ENCODE results near the gene SORBS1. TPM values are rescaled to one million over a fixed set of nuclear protein-coding genes. Genes with fewer than 3 reads are reported as not detected.

SORBS1 gene
- 416 TPM for total RNA-seq

DNA sequence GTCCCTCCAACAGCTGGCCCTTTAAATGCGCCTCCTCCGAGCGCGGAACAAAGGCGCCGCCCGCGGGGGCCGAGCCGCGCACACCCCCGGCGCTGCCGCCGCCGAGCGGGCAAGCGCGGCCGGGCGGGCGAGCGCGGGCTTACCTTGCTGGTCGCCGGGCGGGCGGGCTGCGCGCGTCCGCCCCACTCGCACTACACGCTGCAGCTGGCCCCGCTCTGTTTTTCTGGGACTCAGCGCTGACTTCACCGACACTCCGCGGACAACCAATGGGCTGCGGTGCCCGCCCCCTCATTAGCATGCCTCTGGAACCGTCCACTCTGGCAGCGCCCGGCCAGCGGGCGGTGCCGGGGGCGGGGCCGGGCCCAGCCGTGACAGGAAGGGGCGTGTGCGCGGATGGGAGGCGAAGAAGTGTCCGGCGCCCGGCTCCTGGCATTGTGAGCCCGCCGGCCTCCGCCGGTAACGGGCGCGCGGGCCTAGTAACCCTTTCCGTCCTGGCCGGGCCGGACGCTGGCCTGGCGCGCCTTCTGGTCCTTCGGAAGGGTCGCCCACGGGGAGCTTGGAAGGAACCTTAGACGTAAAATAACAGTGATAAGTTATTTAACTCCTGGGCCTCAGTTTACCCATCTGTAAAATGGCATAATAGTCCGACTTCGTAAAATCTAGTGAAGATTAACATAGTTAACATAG is at the start of gene SORBS1:
SORBS1 (minus strand) TSS at position 195 of the 687 bp plus-strand sequence. CDS start 120,236 bp downstream, outside the sequence.
- peak within 1 kb of the TSS; percentile 78 to 91 for H3K27ac ChIP-seq
- intact Hi-C loops (cut with DNase I) = loop anchor here (2.0 to 5.0 kb wide), 3 partner anchors 39 to 129 kb away; no protein-coding TSS in a partner anchor

DNA sequence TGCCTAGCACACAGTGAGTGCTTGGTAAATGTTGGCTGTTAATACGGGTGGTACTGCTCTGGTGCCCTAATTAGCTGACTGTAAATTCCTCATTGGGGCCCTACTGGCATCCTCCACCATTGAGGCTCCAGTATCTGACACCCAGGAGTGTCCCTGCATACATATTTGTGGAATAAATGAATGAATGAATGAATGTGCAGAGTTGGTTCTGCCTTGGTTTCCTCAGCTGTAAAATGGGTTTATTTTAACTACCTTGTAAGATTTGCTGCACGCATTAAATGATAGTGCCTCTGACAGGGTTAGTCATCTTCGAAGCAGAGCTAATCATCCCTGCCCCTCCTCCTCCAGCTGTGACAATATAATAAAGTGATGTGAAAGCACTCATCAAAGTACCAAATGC is 49.6 kb upstream of the SORBS1 start:
- Histone ChIP-seq H3K36me3 (peaks cover 56 to 71% of the 10 kb centered on the region in 2 donors), H3K9me3 (no peaks in the 10 kb centered on the region), H3K4me3 (no peak overlapping the region), H3K27ac (no peak overlapping the region), H3K4me1 (peaks cover 0 to 14% of the 10 kb centered on the region in 2 donors), H3K27me3 (no peaks in the 10 kb centered on the region)
- TF ChIP-seq, protein P1, sequence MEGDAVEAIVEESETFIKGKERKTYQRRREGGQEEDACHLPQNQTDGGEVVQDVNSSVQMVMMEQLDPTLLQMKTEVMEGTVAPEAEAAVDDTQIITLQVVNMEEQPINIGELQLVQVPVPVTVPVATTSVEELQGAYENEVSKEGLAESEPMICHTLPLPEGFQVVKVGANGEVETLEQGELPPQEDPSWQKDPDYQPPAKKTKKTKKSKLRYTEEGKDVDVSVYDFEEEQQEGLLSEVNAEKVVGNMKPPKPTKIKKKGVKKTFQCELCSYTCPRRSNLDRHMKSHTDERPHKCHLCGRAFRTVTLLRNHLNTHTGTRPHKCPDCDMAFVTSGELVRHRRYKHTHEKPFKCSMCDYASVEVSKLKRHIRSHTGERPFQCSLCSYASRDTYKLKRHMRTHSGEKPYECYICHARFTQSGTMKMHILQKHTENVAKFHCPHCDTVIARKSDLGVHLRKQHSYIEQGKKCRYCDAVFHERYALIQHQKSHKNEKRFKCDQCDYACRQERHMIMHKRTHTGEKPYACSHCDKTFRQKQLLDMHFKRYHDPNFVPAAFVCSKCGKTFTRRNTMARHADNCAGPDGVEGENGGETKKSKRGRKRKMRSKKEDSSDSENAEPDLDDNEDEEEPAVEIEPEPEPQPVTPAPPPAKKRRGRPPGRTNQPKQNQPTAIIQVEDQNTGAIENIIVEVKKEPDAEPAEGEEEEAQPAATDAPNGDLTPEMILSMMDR (IDR thresholded peaks at IDR 0.05) = no peak
- no peak for DNase-seq (ENCODE audit: low spot score in 2 of 2)
- intact Hi-C loops (cut with DNase I) = no loop called here

More for the DNA sequence above, at the start of gene SORBS1:
- Histone ChIP-seq H3K36me3 (peaks cover 0 to 21% of the 10 kb centered on the region in 2 donors), H3K4me1 (peaks cover 0 to 6% of the 10 kb centered on the region in 2 donors), H3K9me3 (no peaks in the 10 kb centered on the region), H3K27me3 (no peaks in the 10 kb centered on the region), H3K4me3 (peak within 1 kb of the TSS; percentile 80 to 83)
- TF ChIP-seq, protein P1 (IDR thresholded peaks at IDR 0.05) = no peak
- peak; percentile 89 to 99 for DNase-seq (ENCODE audit: low spot score in 2 of 2)

DNA sequence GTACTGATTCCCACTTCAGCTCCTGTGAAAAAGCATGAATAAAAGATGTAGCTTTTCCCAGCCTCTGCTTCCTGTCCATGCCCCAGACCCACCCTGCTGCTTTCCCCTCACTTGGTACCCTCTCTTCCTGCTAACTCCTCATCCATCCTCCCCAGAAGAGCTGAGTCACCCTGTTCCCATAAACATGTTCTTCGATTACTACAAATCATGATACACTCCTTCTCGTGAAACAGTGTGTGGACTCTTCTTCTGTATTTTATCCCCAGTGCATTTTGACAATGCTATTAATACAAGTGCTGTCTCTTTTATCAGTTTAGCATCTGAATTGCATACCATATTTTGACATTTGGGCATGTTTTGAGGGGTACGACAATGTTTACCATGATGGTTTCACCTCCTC is 45.8 kb upstream of the SORBS1 start:
- H3K27me3 ChIP-seq = no peaks in the 10 kb centered on the region
- intact Hi-C loops (cut with DNase I) = no loop called here
- peaks cover 23 to 41% of the 10 kb centered on the region in 2 donors for H3K36me3 ChIP-seq
- TF ChIP-seq, protein P1 (IDR thresholded peaks at IDR 0.05) = no peak
- peak overlapping the region; percentile 83 to 84 for H3K27ac ChIP-seq
- DNase-seq (ENCODE audit: low spot score in 2 of 2) = no peak
- peaks cover 6 to 29% of the 10 kb centered on the region in 2 donors for H3K4me1 ChIP-seq
- H3K4me3 ChIP-seq = no peak overlapping the region
- no peaks in the 10 kb centered on the region for H3K9me3 ChIP-seq

DNA sequence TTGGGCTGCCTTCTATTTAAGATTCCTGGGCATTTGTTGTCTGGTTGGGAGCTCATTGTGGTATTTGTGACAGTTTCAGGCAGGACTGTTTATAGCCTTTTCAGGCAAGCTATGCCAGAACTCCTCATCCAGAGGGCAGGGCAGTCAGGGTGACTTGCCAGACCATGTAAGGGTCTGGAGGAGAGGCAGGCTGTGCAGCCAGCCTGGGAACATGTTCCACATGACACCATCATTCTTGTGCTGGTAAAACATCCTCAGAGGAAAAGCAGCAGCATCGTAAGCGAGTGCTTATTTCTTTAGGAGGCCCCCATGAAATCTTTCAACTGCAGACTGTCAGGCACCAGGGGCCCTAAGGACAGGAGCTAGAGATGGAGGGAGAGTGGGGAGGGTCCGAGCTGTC is 44.0 kb upstream of the SORBS1 start:
- Histone ChIP-seq H3K9me3 (no peaks in the 10 kb centered on the region), H3K4me1 (peaks cover 6 to 34% of the 10 kb centered on the region in 2 donors), H3K27ac (peak overlapping the region; percentile 83 to 84), H3K36me3 (peaks cover 12 to 28% of the 10 kb centered on the region in 2 donors), H3K4me3 (no peak overlapping the region), H3K27me3 (no peaks in the 10 kb centered on the region)
- DNase-seq (ENCODE audit: low spot score in 2 of 2) = peak in 1 of 2 donors; percentile 80
- TF ChIP-seq, protein P1 (IDR thresholded peaks at IDR 0.05) = no peak
- intact Hi-C loops (cut with DNase I) = no loop called here

DNA sequence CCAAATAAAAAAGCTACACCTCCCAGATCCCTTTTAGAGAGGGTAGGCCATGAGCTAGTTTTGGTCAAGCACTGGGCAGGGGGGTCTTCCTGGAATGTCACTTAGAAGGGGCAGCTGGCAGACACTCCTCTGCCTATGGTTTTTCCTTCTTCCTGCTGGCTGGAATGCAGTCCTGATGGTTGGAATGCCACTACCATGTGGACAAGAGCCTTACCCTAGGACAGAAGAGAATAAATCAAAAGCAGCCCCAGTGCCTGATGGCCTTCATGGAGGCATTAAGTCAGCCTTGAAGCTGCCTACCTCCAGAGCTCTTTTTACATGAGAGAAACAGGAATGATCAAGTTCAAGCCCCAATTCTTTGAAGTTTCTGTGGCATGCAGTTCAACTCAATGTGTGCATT is 43.5 kb upstream of the SORBS1 start:
- intact Hi-C loops (cut with DNase I) = loop anchor here (5.0 kb wide), 2 partner anchors 77 to 357 kb away; no protein-coding TSS in a partner anchor
- H3K36me3 ChIP-seq = peaks cover 8 to 22% of the 10 kb centered on the region in 2 donors
- H3K27me3 ChIP-seq = no peaks in the 10 kb centered on the region
- peak overlapping the region; percentile 83 to 84 for H3K27ac ChIP-seq
- no peak for DNase-seq (ENCODE audit: low spot score in 2 of 2)
- no peaks in the 10 kb centered on the region for H3K9me3 ChIP-seq
- H3K4me1 ChIP-seq = peaks cover 6 to 34% of the 10 kb centered on the region in 2 donors
- no peak overlapping the region for H3K4me3 ChIP-seq
- TF ChIP-seq, protein P1 (IDR thresholded peaks at IDR 0.05) = no peak

Data from ascending aorta (tissue), 2 donors.